Subcutaneous preadipocyte (primary cell): ENCODE results near the gene ELMO2. TPM values are rescaled to one million over a fixed set of nuclear protein-coding genes. Genes with fewer than 3 reads are reported as not detected.

ENCODE experiments used
- total RNA-seq: library from RNA; depleted of rRNA; stranded (reverse); fragments of >200 nt; gene quantifications from 2 replicates; pipeline ENCODE4 v1.2.3, GENCODE V29; 2012

ELMO2 gene
- total RNA-seq, result 29.8 and 36.9 TPM in 2 replicates

GRCh38 chr20:46406200-46406985, at the start of gene ELMO2:
Gene ELMO2 (minus strand): TSS chr20:46406615. CDS start chr20:46394482, 12,133 bp downstream.

Other genes with a start within 250 kb of the ELMO2 start
- gene CDH22, start 98.1 kb downstream of the ELMO2 start, total RNA-seq, result under 0.01 TPM in 1 of 2 replicates, not detected in the other
- under 0.01 and 0.37 TPM in 2 replicates for gene ZNF334, start 106.9 kb upstream of the ELMO2 start, total RNA-seq
- not detected in 2 replicates for gene OCSTAMP, start 144.0 kb upstream of the ELMO2 start, total RNA-seq
- 2.5 and 4.4 TPM in 2 replicates for gene SLC13A3, start 244.8 kb upstream of the ELMO2 start, total RNA-seq